Liver (tissue), 9 donors: ENCODE measurements around the gene CLCN7. TPM values are rescaled to one million over a fixed set of nuclear protein-coding genes. Genes with fewer than 3 reads are reported as not detected.

Experiments
- DNase-seq: peaks from one replicate; pipeline ENCODE4 v3.0.0-alpha.2; 2017; ENCODE audit warnings: low spot score
- H3K27ac ChIP-seq, 2 donors: one replicate each; pipeline ENCODE4 v1.7.0; 2013; ENCODE audit warnings: inconsistent platforms in 2 of 2, low read length in 2 of 2, control low read depth in 1 of 2, low read depth in 1 of 2, mild to moderate bottlenecking in 1 of 2
- H3K27me3 ChIP-seq, 4 donors: one replicate each; pipeline versions ENCODE4 v1.6.1 to v1.7.0; 2013; ENCODE audit warnings: low read length in 3 of 4, inconsistent platforms in 1 of 4, mild to moderate bottlenecking in 1 of 4, moderate library complexity in 1 of 4; ENCODE audit not compliant: control insufficient read depth in 4 of 4, insufficient read depth in 4 of 4
- H3K36me3 ChIP-seq, 4 donors: one replicate each; pipeline versions ENCODE4 v1.6.1 to v1.7.0; 2013; ENCODE audit warnings: low read length in 3 of 4, mild to moderate bottlenecking in 3 of 4, low read depth in 1 of 4, moderate library complexity in 1 of 4; ENCODE audit not compliant: control insufficient read depth in 4 of 4, insufficient read depth in 3 of 4
- H3K4me1 ChIP-seq, 4 donors: one replicate each; pipeline versions ENCODE4 v1.6.1 to v1.7.0; 2013; ENCODE audit warnings: low read length in 3 of 4, mild to moderate bottlenecking in 3 of 4, moderate library complexity in 1 of 4; ENCODE audit not compliant: control insufficient read depth in 4 of 4, insufficient read depth in 4 of 4
- H3K4me3 ChIP-seq, 3 donors: one replicate each; pipeline versions ENCODE4 v1.6.1 to v1.7.0; 2013; ENCODE audit warnings: low read length in 3 of 3, control low read depth in 1 of 3, low read depth in 1 of 3, mild to moderate bottlenecking in 1 of 3
- H3K9ac ChIP-seq, 2 donors: one replicate each; pipeline ENCODE4 v1.7.0; 2013; ENCODE audit warnings: low read length in 2 of 2, mild to moderate bottlenecking in 2 of 2, moderate library complexity in 2 of 2, control low read depth in 1 of 2, low read depth in 1 of 2
- H3K9me3 ChIP-seq, 4 donors: one replicate each; pipeline versions ENCODE4 v1.6.1 to v1.7.0; 2013; ENCODE audit warnings: low read length in 3 of 4; ENCODE audit not compliant: control insufficient read depth in 4 of 4
- FOXA1 ChIP-seq: IDR thresholded peaks from 2 replicates; pipeline ENCODE4 v1.6.1; 2016; ENCODE audit warnings: antibody characterized with exemption
- FOXA2 ChIP-seq: IDR thresholded peaks from 2 replicates; pipeline ENCODE4 v1.6.1; 2016; ENCODE audit warnings: antibody characterized with exemption
- GABPA ChIP-seq, 2 donors: IDR thresholded peaks in 1 of 2; conservative IDR thresholded peaks in 1 of 2; 2 replicates each; pipeline ENCODE4 v1.6.1; 2016; ENCODE audit warnings: antibody characterized with exemption in 2 of 2, mild to moderate bottlenecking in 1 of 2, moderate library complexity in 1 of 2
- HNF4A ChIP-seq, 2 donors: conservative IDR thresholded peaks; 2 replicates each; pipeline ENCODE4 v1.6.1; 2016; ENCODE audit warnings: antibody characterized with exemption in 2 of 2, mild to moderate bottlenecking in 2 of 2
- JUND ChIP-seq, 2 donors: IDR thresholded peaks; 2 replicates each; pipeline ENCODE4 v1.6.1; 2016; ENCODE audit warnings: antibody characterized with exemption in 2 of 2
- MAX ChIP-seq: IDR thresholded peaks from 2 replicates; pipeline ENCODE4 v1.6.1; 2016; ENCODE audit warnings: antibody characterized with exemption
- REST ChIP-seq: IDR thresholded peaks from 2 replicates; pipeline ENCODE4 v1.6.1; 2016; ENCODE audit warnings: antibody characterized with exemption, mild to moderate bottlenecking
- SP1 ChIP-seq: IDR thresholded peaks from 2 replicates; pipeline ENCODE4 v1.6.1; 2018; ENCODE audit warnings: antibody characterized with exemption, mild to moderate bottlenecking
- TAF1 ChIP-seq: conservative IDR thresholded peaks from 2 replicates; pipeline ENCODE4 v1.6.1; 2016; ENCODE audit warnings: antibody characterized with exemption, mild to moderate bottlenecking
- YY1 ChIP-seq: IDR thresholded peaks from 2 replicates; pipeline ENCODE4 v1.6.1; 2016; ENCODE audit warnings: antibody characterized with exemption, mild to moderate bottlenecking
- ZBTB33 ChIP-seq: IDR thresholded peaks from 2 replicates; pipeline ENCODE4 v1.6.1; 2016; ENCODE audit warnings: antibody characterized with exemption
- WGBS: extraction: QIAGEN DNeasy Blood & Tissue Kit; methylation state at CpG from one replicate; pipeline ENCODE4 v1.1.7; 2013; 5-methylcytosine and 5-hydroxymethylcytosine counted together
- polyA plus RNA-seq, 2 donors: library from polyadenylated mRNA; stranded (reverse) in 1 of 2; unstranded in 1 of 2; fragments of 200-250 nt in 1 of 2; fragments of >200 nt in 1 of 2; fragmentation: Nextera tagmentation in 1 of 2; extraction: Ambion mirVana in 1 of 2; gene quantifications; one replicate each; pipeline versions ENCODE4 v1.2.1 to v1.2.3, GENCODE V29; 2013 to 2015
- total RNA-seq, 2 donors: library from RNA; depleted of rRNA; stranded (reverse); fragments of >200 nt; gene quantifications; one replicate each; pipeline ENCODE4 v1.2.3, GENCODE V29; 2014
- donor health status: healthy.
- donor health status: healthy.
- donor health status: healthy.
- donor health status: healthy.
- donor health status: healthy.

CLCN7 gene
- total and polyA plus RNA-seq, 4 donors: 13.9 to 36.2 (median 30.2) TPM

GRCh38 chr16:1502092-1503004, 27.5 kb upstream of the CLCN7 start:
- 97% methylated on average over 42 of the region's 42 CpGs for WGBS
- peaks cover 4 to 46% (median 27%) of the 10 kb centered on the region in 4 donors for H3K36me3 ChIP-seq
- no peak for DNase-seq

GRCh38 chr16:1501630-1502029, 26.8 kb upstream of the CLCN7 start:
- WGBS: 96% methylated on average over 23 of the region's 23 CpGs
- H3K4me1 ChIP-seq: no peaks in the 10 kb centered on the region
- DNase-seq: no peak
- H3K27ac ChIP-seq: no peak overlapping the region
- no peak overlapping the region for H3K9ac ChIP-seq
- no peaks in the 10 kb centered on the region for H3K27me3 ChIP-seq
- peaks cover 4 to 53% (median 29%) of the 10 kb centered on the region in 4 donors for H3K36me3 ChIP-seq
- H3K4me3 ChIP-seq: no peak overlapping the region
- H3K9me3 ChIP-seq: no peaks in the 10 kb centered on the region
- TF ChIP-seq MAX (no peak), HNF4A (conservative IDR thresholded peaks at IDR 0.05) (no peak), GABPA (IDR thresholded peaks at IDR 0.05 in 1 of 2, conservative IDR thresholded peaks at IDR 0.05 in 1 of 2) (no peak), REST (no peak), TAF1 (no peak), YY1 (no peak), ZBTB33 (no peak), SP1 (no peak)

More at GRCh38 chr16:1502092-1503004, 27.5 kb upstream of the CLCN7 start:
- H3K9ac ChIP-seq: no peak overlapping the region
- H3K4me1 ChIP-seq: no peaks in the 10 kb centered on the region
- no peak overlapping the region for H3K27ac ChIP-seq
- H3K9me3 ChIP-seq: no peaks in the 10 kb centered on the region
- H3K27me3 ChIP-seq: no peaks in the 10 kb centered on the region
- TF ChIP-seq REST (no peak), TAF1 (no peak), FOXA1 (no peak), ZBTB33 (no peak), HNF4A (conservative IDR thresholded peaks at IDR 0.05) (no peak), FOXA2 (no peak), SP1 (no peak), JUND (IDR thresholded peaks at IDR 0.05) (no peak), YY1 (no peak)
- no peak overlapping the region for H3K4me3 ChIP-seq
